Stimulated activated CD4-positive, alpha-beta T cell treated with anti-CD3 and anti-CD28 coated beads, Interleukin-1b, Interleukin-23, amount 100 ng/mL, for 1 hour (primary cell): ENCODE data around the gene FGF1.

Experiments
- DNase-seq, 2 donors: peaks; one replicate each; pipeline ENCODE4 v3.0.0-alpha.2; 2020; ENCODE audit warnings: low read depth in 2 of 2

The FGF1 gene

GRCh38 chr5:142585451-142585850 is 100.4 kb downstream of the FGF1 start:
- no peak for DNase-seq

GRCh38 chr5:142584891-142585290 is 101.0 kb downstream of the FGF1 start:
- no peak for DNase-seq

GRCh38 chr5:142578161-142578830 is 107.6 kb downstream of the FGF1 start:
- DNase-seq, result no peak

- no peak for DNase-seq
Observed at GRCh38 chr5:142576804-142577203, 109.1 kb downstream of the FGF1 start.

GRCh38 chr5:142576303-142576702 is 109.6 kb downstream of the FGF1 start:
- no peak for DNase-seq

GRCh38 chr5:142572006-142572405 is 113.9 kb downstream of the FGF1 start:
- DNase-seq, result no peak

GRCh38 chr5:142571371-142571770 is 114.5 kb downstream of the FGF1 start:
- no peak for DNase-seq

- no peak for DNase-seq
Observed at GRCh38 chr5:142569905-142570304, 116.0 kb downstream of the FGF1 start.

GRCh38 chr5:142568996-142569335 is 116.9 kb downstream of the FGF1 start:
- no peak for DNase-seq

GRCh38 chr5:142568283-142568995 is 117.5 kb downstream of the FGF1 start:
- no peak for DNase-seq

- DNase-seq, result no peak
Observed at GRCh38 chr5:142561486-142562097, 124.3 kb downstream of the FGF1 start.

GRCh38 chr5:142561029-142561428 is 124.9 kb downstream of the FGF1 start:
- no peak for DNase-seq

GRCh38 chr5:142552107-142552506 is 133.8 kb downstream of the FGF1 start:
- no peak for DNase-seq

GRCh38 chr5:142551338-142552067 is 134.4 kb downstream of the FGF1 start:
- DNase-seq, result no peak

GRCh38 chr5:142550471-142550870 is 135.4 kb downstream of the FGF1 start:
- DNase-seq, result no peak

- DNase-seq, result no peak
Observed at GRCh38 chr5:142549834-142550233, 136.1 kb downstream of the FGF1 start.

GRCh38 chr5:142548739-142549275 is 137.1 kb downstream of the FGF1 start:
- DNase-seq, result no peak

- DNase-seq, result no peak
Observed at GRCh38 chr5:142547445-142548380, 138.2 kb downstream of the FGF1 start.

- no peak for DNase-seq
Observed at GRCh38 chr5:142545650-142546322, 140.1 kb downstream of the FGF1 start.

GRCh38 chr5:142544946-142545649 is 140.8 kb downstream of the FGF1 start:
- no peak for DNase-seq
